ENCODE measurements around the gene SLC47A1.

SLC47A1 gene

DNA sequence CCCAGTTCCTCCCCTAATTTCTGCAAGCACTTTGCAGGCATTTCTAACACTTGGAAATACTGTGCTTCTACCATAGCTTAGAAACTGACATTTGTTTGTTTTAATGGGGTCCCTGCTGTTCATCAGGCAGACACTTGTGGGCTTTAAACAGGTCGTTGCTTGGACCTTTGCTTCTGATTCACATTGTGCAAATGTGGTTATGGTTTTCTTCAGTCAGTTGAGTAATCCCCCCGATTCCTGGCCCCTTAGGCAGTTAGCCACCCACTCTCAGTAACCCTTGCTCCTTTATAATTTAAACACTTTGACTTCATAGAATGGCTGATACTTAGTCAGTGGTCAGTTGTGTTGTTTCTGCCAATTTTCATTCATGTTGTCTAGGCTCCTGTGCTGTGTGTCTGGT lies 39.4 kb downstream of the SLC47A1 start:
- no peaks in the 10 kb centered on the region for H3K79me2 ChIP-seq (ENCODE audit: insufficient read depth, low read length)
- no peak for TF ChIP-seq EZH2phosphoT487 (IDR thresholded peaks at IDR 0.05; ENCODE audit: borderline replicate concordance)
- TF ChIP-seq, protein P1, sequence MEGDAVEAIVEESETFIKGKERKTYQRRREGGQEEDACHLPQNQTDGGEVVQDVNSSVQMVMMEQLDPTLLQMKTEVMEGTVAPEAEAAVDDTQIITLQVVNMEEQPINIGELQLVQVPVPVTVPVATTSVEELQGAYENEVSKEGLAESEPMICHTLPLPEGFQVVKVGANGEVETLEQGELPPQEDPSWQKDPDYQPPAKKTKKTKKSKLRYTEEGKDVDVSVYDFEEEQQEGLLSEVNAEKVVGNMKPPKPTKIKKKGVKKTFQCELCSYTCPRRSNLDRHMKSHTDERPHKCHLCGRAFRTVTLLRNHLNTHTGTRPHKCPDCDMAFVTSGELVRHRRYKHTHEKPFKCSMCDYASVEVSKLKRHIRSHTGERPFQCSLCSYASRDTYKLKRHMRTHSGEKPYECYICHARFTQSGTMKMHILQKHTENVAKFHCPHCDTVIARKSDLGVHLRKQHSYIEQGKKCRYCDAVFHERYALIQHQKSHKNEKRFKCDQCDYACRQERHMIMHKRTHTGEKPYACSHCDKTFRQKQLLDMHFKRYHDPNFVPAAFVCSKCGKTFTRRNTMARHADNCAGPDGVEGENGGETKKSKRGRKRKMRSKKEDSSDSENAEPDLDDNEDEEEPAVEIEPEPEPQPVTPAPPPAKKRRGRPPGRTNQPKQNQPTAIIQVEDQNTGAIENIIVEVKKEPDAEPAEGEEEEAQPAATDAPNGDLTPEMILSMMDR (conservative IDR thresholded peaks at IDR 0.05; ENCODE audit: low read length) = no peak
- no peak overlapping the region for H3K4me2 ChIP-seq (ENCODE audit: low read depth, low read length, poor library complexity, severe bottlenecking)
- H3K9me2 ChIP-seq (replicated peaks; ENCODE audit: low read depth, low read length) = no peaks in the 10 kb centered on the region
- no peak overlapping the region for H2AFZ ChIP-seq (ENCODE audit: low read length)
- no peak overlapping the region for H3K9ac ChIP-seq (ENCODE audit: low read depth, low read length, poor library complexity, severe bottlenecking)
- H3K9me3 ChIP-seq (ENCODE audit: insufficient read depth, low read depth, low read length) = no peaks in the 10 kb centered on the region
- H3K4me1 ChIP-seq (ENCODE audit: insufficient read depth, low read length, poor library complexity, severe bottlenecking) = peaks cover 11% of the 10 kb centered on the region
- no peaks in the 10 kb centered on the region for H3K27me3 ChIP-seq (ENCODE audit: insufficient read depth, low read length, poor library complexity, severe bottlenecking)
- H4K20me1 ChIP-seq (ENCODE audit: insufficient read depth, low read length, poor library complexity, severe bottlenecking) = no peaks in the 10 kb centered on the region
- H3K4me3 ChIP-seq (ENCODE audit: low read length, poor library complexity, severe bottlenecking) = no peak overlapping the region
- H3F3A ChIP-seq (ENCODE audit: low read depth) = no peaks in the 10 kb centered on the region
- no peaks in the 10 kb centered on the region for H3K36me3 ChIP-seq (ENCODE audit: insufficient read depth, low read length)

- Histone ChIP-seq H3K4me1 (ENCODE audit: insufficient read depth, low read length, poor library complexity, severe bottlenecking) (peaks cover 11% of the 10 kb centered on the region), H3K4me3 (ENCODE audit: low read length, poor library complexity, severe bottlenecking) (no peak overlapping the region), H2AFZ (ENCODE audit: low read length) (no peak overlapping the region), H3K9ac (ENCODE audit: low read depth, low read length, poor library complexity, severe bottlenecking) (no peak overlapping the region), H3K9me2 (replicated peaks; ENCODE audit: low read depth, low read length) (no peaks in the 10 kb centered on the region), H3F3A (ENCODE audit: low read depth) (no peaks in the 10 kb centered on the region), H3K27me3 (ENCODE audit: insufficient read depth, low read length, poor library complexity, severe bottlenecking) (no peaks in the 10 kb centered on the region), H3K9me3 (ENCODE audit: insufficient read depth, low read depth, low read length) (no peaks in the 10 kb centered on the region), H4K20me1 (ENCODE audit: insufficient read depth, low read length, poor library complexity, severe bottlenecking) (no peaks in the 10 kb centered on the region), H3K79me2 (ENCODE audit: insufficient read depth, low read length) (no peaks in the 10 kb centered on the region), H3K36me3 (ENCODE audit: insufficient read depth, low read length) (no peaks in the 10 kb centered on the region), H3K4me2 (ENCODE audit: low read depth, low read length, poor library complexity, severe bottlenecking) (no peak overlapping the region)
- no peak for TF ChIP-seq EZH2phosphoT487 (IDR thresholded peaks at IDR 0.05; ENCODE audit: borderline replicate concordance)
These were observed 41.3 kb downstream of the SLC47A1 start for GRCh38 chr17:19574956-19575355.

GRCh38 chr17:19578545-19578944 lies 44.9 kb downstream of the SLC47A1 start:
- Histone ChIP-seq H3K79me2 (ENCODE audit: insufficient read depth, low read length) (no peaks in the 10 kb centered on the region), H3K36me3 (ENCODE audit: insufficient read depth, low read length) (no peaks in the 10 kb centered on the region), H4K20me1 (ENCODE audit: insufficient read depth, low read length, poor library complexity, severe bottlenecking) (no peaks in the 10 kb centered on the region), H3K4me1 (ENCODE audit: insufficient read depth, low read length, poor library complexity, severe bottlenecking) (no peaks in the 10 kb centered on the region), H2AFZ (ENCODE audit: low read length) (no peak overlapping the region), H3K9me2 (replicated peaks; ENCODE audit: low read depth, low read length) (no peaks in the 10 kb centered on the region), H3K4me3 (ENCODE audit: low read length, poor library complexity, severe bottlenecking) (no peak overlapping the region), H3K27me3 (ENCODE audit: insufficient read depth, low read length, poor library complexity, severe bottlenecking) (no peaks in the 10 kb centered on the region), H3K4me2 (ENCODE audit: low read depth, low read length, poor library complexity, severe bottlenecking) (no peak overlapping the region), H3F3A (ENCODE audit: low read depth) (no peaks in the 10 kb centered on the region), H3K9ac (ENCODE audit: low read depth, low read length, poor library complexity, severe bottlenecking) (no peak overlapping the region), H3K9me3 (ENCODE audit: insufficient read depth, low read depth, low read length) (no peaks in the 10 kb centered on the region)
- TF ChIP-seq, protein P1 (conservative IDR thresholded peaks at IDR 0.05; ENCODE audit: low read length) = no peak
- no peak for TF ChIP-seq EZH2phosphoT487 (IDR thresholded peaks at IDR 0.05; ENCODE audit: borderline replicate concordance)

DNA sequence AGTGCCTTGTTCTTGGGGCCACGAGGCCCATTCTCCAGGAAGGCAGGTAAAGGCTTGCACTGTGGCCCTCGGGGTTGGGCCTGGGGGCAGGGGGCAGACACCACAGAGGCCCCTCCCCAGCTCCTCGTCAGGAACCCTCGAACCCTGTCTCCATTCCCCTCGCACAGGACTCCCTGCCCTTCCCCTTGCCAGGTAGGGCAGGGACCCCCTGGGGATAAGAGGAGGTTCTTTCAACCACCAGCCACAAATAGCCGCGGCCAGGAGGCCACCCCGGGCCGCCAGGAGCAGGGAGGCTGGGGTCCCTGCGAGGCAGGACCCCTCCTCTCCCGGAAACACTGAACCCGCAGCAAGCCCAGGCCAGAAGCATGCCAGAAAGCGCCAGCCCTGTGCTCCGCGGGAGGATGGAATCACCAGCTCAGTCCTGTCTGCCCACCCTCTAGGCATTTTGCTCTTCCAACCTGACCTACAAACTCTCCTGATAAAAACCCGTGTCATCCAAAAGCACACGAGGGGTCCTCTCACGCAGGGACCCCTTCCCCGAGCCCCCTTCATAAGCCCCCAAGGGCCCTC lies 45.6 kb downstream of the SLC47A1 start:
- no peak for TF ChIP-seq EZH2phosphoT487 (IDR thresholded peaks at IDR 0.05; ENCODE audit: borderline replicate concordance)
- TF ChIP-seq, protein P1 (conservative IDR thresholded peaks at IDR 0.05; ENCODE audit: low read length) = no peak
- Histone ChIP-seq H3K79me2 (ENCODE audit: insufficient read depth, low read length) (no peaks in the 10 kb centered on the region), H3K4me2 (ENCODE audit: low read depth, low read length, poor library complexity, severe bottlenecking) (no peak overlapping the region), H3K9me2 (replicated peaks; ENCODE audit: low read depth, low read length) (no peaks in the 10 kb centered on the region), H3F3A (ENCODE audit: low read depth) (no peaks in the 10 kb centered on the region), H3K36me3 (ENCODE audit: insufficient read depth, low read length) (no peaks in the 10 kb centered on the region), H4K20me1 (ENCODE audit: insufficient read depth, low read length, poor library complexity, severe bottlenecking) (no peaks in the 10 kb centered on the region), H3K9me3 (ENCODE audit: insufficient read depth, low read depth, low read length) (no peaks in the 10 kb centered on the region), H2AFZ (ENCODE audit: low read length) (no peak overlapping the region), H3K9ac (ENCODE audit: low read depth, low read length, poor library complexity, severe bottlenecking) (no peak overlapping the region), H3K4me3 (ENCODE audit: low read length, poor library complexity, severe bottlenecking) (no peak overlapping the region), H3K27me3 (ENCODE audit: insufficient read depth, low read length, poor library complexity, severe bottlenecking) (no peaks in the 10 kb centered on the region), H3K4me1 (ENCODE audit: insufficient read depth, low read length, poor library complexity, severe bottlenecking) (no peaks in the 10 kb centered on the region)

Data from Loucy (cell line).